Medulla oblongata (tissue), 1 donor: ENCODE data around the gene RPS15.

Experiments
- DNase-seq: peaks from one replicate; pipeline ENCODE4 v3.0.0-alpha.2; 2015; ENCODE audit errors: extremely low spot score

RPS15 gene

DNA sequence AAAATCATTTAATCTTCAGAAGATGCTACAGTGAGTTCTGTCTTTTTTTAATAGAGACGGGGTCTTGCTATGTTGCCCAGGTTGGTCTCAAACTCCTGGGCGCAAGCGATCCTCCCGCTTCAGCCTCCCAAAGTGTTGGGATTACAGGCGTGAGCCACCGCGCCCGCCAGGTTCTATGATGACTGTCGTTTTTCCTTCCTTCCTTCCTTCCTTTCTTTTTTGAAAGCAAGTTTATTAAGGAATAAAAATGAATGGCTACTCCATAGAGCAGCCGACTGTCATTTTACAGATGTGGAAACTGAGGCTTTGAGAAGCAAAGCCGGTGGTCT is 36.3 kb upstream of the RPS15 start:
- DNase-seq: no peak

DNA sequence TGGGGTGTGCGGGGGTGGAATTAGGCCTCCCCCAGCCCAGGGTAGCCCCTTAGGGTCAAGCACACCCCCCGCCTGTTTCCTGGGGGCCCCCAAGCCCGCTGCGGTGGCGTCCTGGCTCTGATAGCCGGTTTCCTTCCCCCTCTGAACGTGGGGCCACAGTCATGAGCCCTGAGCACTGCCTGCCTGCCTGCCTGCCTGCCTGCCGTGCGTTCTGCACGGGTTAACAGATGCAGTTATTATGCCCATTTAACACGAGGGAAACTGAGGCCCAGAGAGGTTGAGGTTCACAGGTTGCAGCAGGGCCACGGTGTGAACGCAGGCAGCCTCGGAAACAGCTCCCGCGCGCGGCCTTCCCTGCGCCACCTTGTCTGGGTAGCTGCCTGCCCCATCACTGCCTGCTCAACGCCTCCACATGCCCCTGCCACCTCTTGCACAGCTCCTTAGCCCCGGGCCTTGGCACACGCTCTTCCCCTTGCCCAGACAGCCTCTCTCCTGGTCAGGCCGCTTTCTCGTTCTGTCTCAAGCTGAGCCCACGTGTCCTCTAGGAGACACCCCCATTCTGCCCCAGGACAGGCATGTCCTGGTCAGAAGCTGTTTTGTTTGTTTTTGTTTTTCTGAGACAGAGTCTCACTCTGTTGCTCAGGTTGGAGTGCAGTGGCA is 35.7 kb upstream of the RPS15 start:
- DNase-seq: no peak

- peak; percentile 98 for DNase-seq
Observed at GRCh38 chr19:1406774-1407527, 31.2 kb upstream of the RPS15 start.

DNA sequence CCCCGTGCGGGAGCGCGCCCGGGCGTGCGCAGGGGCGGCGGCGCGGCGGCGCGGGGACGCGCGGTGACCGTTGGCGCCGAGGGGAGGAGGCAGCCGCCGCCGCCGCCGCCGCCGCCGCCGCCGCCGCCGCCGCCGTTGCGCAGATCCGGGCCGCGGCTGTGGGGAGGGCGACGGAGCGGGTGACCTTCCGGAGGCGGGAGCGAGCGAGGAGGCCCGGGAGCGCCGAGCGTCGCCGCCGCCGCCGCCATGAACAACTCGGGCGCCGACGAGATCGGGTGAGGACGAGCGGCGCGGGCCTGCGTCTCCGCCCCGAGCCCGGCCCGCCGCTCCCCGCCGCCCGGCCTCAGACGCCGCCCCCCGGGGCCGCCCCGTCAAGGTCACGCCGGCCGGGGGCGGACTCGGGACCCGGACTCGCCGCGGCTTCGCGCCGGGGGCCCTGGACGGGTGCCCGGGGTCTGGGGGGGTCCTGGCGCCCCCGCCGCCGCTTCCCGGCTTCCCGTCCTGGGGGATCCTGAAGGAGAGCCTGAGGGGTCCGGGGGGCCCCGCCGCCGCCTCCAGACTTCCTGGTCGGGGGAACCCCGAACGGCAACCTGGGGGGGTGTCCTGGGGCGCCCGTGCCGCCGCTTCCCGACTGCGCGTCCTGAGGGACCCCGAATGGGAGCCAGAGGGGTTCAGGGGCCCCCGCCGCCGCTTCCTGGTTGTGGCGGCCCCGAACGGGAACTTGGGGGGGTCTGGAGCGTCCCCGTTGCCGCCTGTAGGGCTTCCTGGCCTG is 30.5 kb upstream of the RPS15 start, which contains the start of gene DAZAP1:
DAZAP1 (plus strand) TSS at position 59 of the 772 bp plus-strand sequence; CDS start at position 247, 188 bp downstream.
- no peak for DNase-seq

DNA sequence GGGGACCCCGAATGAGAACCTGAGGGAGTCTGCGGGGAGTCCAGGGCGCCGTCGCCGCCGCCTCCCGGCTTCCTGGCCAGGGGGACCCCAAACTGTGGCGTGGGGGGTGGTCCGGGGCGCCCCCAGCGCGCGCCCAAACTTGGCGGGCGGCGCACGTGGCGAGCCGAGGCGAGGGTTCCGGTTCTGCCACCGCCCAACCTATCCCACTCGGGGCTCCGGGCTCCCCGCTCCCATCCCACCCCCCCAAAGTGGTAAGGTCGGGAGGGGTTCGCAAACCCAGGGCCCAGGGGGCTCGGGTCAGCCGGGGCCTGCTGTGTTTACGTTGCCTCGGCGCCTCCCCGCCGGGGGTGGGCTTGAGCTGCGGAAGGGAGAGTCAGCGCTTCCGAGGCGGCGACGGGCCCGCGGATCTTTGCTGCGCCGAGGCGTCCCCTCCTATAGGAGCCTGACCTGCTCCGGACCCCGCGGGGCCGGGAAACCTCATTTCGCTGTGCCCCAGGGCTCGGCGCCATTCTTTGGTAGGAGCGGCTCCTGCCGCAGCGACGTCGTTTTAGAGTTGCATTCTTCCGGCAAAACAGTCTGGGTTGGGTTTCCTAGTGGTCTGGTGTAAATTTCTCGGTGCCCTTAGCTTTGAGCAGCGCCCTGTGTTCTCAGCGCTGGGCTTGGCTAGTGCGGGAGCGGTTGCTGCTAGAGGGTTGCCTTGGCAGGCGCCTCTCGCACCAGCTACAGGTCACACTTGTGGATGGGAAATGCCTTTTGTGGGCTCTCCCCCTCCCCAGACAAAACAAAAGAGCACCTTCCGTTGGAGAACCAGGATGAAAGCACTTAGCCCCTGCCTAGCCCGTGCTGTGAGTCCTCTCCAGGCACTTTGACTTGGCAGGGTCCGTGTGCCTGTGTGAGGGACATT is 29.6 kb upstream of the RPS15 start:
- no peak for DNase-seq

DNA sequence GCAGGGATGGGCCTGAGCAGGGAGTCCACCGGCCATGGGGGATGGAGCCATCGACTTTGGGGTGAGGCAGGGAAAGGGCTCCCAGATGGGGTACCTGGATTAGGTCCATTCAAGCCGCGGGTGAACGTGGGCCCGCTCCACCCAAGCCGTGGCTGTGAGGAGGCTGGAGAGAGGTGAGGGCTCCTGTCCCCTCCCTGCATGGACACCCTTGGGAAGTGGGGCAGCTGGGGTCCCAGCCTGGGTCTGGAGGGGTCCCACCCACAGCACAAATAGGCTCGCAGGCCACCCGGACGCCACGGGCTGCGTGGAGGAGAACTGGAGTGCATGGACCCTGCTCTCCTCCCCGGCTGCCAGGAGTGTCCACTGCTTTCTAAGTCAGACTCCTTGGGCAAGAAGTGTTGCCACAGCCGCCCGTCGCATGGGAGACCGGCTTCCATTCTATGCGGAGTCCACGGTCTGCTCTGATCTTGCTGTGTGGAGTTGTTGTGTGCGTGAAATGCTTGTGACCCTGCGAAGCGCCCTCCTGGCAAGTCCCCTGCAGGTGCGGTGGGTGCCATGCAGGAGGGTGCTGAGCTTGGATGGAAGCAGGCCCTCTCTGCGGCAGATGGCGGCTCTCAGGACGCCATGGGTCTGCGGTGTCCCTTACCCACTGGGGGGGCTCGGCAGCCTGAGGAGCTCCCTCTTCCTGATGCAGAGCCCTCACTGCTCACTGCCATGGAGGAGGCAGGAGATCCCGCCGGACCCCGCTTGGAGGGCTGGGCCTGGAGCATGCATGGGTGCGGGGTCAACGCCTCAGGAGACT is 28.8 kb upstream of the RPS15 start:
- DNase-seq: no peak

- no peak for DNase-seq
Observed at GRCh38 chr19:1410136-1410786, 27.9 kb upstream of the RPS15 start.

GRCh38 chr19:1410789-1411188 is 27.4 kb upstream of the RPS15 start:
- no peak for DNase-seq

DNA sequence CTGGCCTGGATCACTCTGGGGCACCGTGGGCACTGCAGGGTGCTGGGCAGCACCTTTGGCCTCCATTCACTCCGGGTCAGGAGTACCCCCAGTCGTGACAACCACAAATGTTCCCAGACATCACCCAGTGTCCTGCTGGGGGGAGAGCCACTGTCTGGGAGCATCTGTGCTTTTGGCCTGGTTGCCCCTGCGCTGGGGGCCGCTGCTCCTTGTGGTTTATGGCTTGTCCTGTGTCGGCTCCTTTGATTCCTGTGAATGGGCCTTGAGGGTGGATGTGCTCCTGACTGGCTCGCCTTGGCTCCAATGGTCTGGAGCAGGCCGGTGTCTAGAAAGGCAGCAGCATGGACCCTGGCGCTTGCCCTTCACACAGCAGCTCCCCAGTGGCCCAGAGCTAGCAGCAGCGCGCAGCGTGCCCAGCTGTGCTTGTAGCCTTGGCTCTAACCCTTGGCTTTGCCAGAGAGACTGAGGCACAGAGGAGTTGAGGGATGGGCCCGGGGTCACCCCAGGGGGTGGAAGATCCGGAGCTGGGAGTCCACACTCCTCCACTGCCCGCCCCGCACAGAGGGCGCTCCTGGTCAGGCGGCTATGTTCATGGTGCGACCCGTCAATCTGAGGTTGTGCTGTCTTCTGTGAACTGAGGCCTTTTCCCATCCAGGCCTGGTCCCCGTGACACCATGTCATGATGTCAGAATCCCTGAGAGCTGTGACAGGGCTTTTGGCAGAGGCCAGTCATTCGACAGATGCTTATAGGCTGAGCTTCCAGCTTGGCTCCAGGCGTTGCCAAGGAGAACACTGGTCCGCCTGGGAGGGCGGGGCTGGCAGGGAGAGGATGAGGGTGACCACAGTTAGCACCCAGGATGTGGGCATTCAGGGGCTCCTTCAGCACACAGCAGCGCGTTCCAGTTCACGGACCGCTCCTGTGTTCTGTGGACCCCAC is 26.7 kb upstream of the RPS15 start:
- peak; percentile 98 for DNase-seq

DNA sequence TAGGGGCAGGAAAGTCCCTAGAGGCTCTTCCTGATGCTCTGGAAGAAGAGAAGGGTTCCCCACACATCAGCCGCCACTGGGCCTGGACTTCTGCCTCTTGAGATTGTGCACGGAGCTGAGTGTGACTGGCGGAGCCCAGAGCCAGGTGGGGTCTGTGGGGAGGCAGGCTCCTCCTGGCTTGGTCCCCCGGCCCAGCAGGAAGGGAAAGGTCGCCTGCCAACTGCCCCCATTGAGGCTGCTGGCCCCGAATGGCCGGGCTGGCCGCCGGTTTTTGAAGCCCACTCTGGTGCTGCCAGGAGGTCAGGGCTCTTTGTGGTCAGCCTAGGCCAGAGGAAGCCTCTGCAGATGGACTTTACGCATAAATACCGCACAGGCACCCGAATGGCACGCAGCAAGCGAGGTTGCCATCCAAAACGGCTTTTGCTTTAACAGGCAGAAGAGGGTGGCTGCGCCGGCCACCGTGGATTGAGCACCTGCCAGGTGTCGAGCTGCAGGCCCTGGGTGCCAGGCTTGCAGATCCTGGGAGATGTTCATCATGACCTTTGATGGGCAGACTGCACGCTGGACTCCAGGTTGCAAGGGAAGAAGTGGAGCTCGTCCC is 25.8 kb upstream of the RPS15 start:
- DNase-seq: no peak

DNA sequence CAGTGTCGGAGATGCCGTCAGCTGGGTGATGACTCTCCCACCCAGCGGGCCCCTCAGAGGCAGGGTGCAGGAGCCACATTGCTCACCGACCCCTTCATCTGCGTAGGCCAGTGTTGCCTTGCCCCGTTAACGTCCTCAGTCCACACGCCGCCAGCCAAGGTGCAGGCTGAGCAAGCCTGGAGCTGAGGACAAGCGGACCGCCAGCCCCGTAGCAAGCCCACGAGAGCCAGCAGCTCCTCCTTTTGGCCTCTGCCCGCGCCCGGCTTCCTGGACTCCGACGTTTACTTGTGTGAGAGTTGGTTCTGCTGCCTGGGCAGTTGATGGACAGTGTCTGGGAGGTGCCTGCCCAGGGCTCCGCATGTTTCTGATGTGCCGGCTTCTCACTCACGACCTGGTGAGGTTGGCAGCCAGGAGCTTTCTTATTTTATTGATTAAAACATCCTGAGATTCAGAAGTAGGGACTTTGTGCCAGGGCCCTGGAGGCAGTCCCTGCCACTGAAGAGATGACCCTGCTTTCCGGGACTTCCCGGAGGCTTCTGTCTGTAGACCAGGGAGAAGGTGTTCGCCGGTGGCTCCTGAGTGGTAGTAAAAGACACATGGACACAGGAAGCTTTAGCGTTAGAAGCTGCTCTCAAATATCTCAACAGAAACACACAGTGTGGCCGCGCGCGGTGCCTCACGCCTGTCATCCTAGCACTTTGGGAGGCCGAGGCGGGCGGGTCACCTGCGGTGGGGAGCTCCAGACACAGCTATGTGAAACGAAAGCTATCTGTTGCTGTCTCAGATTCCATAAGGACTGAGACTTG is 25.0 kb upstream of the RPS15 start:
- no peak for DNase-seq

DNA sequence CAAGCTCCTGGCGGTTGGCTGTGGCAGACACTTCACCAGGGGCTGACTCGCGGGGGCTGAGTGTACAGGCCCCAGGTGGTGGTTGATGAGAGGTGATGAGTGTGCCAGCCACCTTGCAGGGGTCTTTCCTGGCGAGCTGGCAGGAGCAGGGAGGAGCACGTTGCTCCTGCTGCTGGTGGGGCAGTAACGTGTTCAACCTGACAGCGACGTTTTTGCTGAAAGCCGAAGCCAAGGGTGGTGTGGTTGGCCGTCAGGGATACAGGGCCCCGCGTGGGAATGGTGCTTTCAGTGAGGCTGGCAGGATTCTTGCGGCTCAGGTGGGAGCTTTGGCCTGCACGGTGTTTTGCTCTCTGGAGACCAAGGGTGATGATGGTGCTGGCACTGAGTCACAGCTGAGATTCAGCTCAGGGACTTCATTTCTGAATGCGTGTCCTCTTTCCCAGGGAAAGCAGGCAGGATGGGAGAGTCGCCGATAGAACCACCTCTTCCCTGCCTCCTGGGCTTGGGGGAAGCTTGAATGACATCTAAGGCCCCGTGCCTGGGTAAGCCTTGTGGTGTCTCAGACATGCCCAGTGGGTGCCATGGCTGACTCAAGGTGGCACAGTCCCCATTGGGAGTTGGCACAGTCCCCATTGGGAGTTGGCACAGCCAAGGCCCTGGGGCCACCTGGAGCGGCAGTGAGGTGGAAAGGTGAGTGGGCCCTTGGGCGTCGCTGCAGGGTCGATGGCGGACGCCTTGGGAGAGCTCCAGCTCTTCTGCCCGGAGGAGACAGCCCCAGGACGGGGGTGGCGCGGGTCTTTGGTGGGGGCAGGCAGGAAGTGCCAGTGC is 22.0 kb upstream of the RPS15 start:
- no peak for DNase-seq

DNA sequence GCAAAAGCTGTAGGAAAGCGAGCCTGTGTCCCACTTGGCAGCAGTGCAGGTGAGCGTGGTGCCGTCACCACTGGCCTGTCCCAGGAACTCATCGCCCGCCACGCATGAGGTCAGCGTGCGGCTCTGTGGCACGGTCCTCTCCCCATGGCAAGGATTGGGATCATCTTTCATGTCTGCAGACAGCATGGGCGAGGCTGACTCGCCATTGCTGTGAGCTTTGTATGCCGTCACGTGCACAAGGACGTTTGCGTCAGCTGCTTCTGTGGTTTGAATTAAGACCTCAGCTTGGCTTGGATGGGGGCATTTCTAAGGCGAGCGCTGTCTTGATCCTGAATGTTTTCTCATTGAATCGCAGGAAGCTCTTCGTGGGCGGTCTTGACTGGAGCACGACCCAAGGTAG is 21.1 kb upstream of the RPS15 start:
- peak; percentile 49 for DNase-seq

DNA sequence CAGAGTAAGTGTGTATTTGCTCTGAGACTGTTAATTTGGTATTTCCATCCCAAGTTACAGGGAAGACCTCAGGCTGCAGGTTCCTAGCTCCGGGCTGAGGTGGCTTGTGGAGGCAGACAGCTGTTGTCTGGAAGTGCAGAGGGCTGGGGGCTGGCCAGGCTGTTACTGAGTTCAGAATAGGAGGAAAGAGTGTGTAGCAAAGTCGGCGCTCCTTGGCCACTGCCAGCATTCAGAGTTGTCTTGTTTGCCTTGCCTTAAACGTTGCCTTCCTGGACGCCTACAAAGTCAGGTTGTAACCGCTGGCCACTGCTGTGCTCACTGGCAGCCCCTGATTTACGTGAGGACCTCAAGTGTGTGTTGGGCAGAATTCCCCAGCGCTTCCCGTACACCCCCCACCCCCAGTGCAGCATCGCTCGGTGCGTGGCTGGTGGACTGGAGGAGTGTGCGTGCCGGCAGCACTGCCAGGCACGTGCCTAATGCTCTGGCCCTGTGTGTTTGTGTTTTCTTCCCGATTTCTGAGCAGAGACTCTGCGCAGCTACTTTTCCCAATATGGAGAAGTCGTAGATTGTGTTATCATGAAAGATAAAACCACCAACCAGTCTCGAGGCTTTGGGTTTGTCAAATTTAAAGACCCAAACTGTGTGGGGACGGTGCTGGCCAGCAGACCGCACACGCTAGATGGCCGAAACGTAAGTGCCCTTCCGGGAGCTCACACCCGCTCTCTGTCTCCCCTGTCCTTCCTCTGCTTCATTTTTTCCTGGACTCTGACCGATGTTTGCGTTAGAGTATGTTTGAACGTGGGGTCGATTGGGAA is 20.3 kb upstream of the RPS15 start:
- no peak for DNase-seq

GRCh38 chr19:1418496-1418775 is 19.8 kb upstream of the RPS15 start:
- DNase-seq: no peak

GRCh38 chr19:1418951-1419738 is 19.1 kb upstream of the RPS15 start:
- no peak for DNase-seq
